ENCODE data around the gene CBL.

The CBL gene

GRCh38 chr11:119158467-119158866 is 47.7 kb upstream of the CBL start:
- Histone ChIP-seq H2AFZ (ENCODE audit: low read length) (no peak overlapping the region), H3K4me3 (ENCODE audit: low read length, poor library complexity, severe bottlenecking) (no peak overlapping the region), H3K36me3 (ENCODE audit: insufficient read depth, low read length) (no peaks in the 10 kb centered on the region), H4K20me1 (ENCODE audit: insufficient read depth, low read length, poor library complexity, severe bottlenecking) (no peaks in the 10 kb centered on the region), H3K27me3 (ENCODE audit: insufficient read depth, low read length, poor library complexity, severe bottlenecking) (no peaks in the 10 kb centered on the region), H3K4me2 (ENCODE audit: low read depth, low read length, poor library complexity, severe bottlenecking) (no peak overlapping the region), H3K79me2 (ENCODE audit: insufficient read depth, low read length) (no peaks in the 10 kb centered on the region), H3K9me3 (ENCODE audit: insufficient read depth, low read depth, low read length) (no peaks in the 10 kb centered on the region), H3F3A (ENCODE audit: low read depth) (no peaks in the 10 kb centered on the region), H3K9ac (ENCODE audit: low read depth, low read length, poor library complexity, severe bottlenecking) (no peak overlapping the region), H3K4me1 (ENCODE audit: insufficient read depth, low read length, poor library complexity, severe bottlenecking) (peaks cover 5% of the 10 kb centered on the region), H3K9me2 (replicated peaks; ENCODE audit: low read depth, low read length) (no peaks in the 10 kb centered on the region)
- TF ChIP-seq CTCF (conservative IDR thresholded peaks at IDR 0.05; ENCODE audit: low read length) (no peak), EZH2phosphoT487 (IDR thresholded peaks at IDR 0.05; ENCODE audit: borderline replicate concordance) (no peak)

GRCh38 chr11:119160151-119160550 is 46.0 kb upstream of the CBL start:
- no peaks in the 10 kb centered on the region for H3K9me2 ChIP-seq (replicated peaks; ENCODE audit: low read depth, low read length)
- H3K27me3 ChIP-seq (ENCODE audit: insufficient read depth, low read length, poor library complexity, severe bottlenecking): no peaks in the 10 kb centered on the region
- H4K20me1 ChIP-seq (ENCODE audit: insufficient read depth, low read length, poor library complexity, severe bottlenecking): no peaks in the 10 kb centered on the region
- peaks cover 5% of the 10 kb centered on the region for H3K4me1 ChIP-seq (ENCODE audit: insufficient read depth, low read length, poor library complexity, severe bottlenecking)
- H3K4me2 ChIP-seq (ENCODE audit: low read depth, low read length, poor library complexity, severe bottlenecking): no peak overlapping the region
- TF ChIP-seq CTCF (conservative IDR thresholded peaks at IDR 0.05; ENCODE audit: low read length) (no peak), EZH2phosphoT487 (IDR thresholded peaks at IDR 0.05; ENCODE audit: borderline replicate concordance) (no peak)
- no peaks in the 10 kb centered on the region for H3F3A ChIP-seq (ENCODE audit: low read depth)
- H3K9ac ChIP-seq (ENCODE audit: low read depth, low read length, poor library complexity, severe bottlenecking): no peak overlapping the region
- H3K4me3 ChIP-seq (ENCODE audit: low read length, poor library complexity, severe bottlenecking): no peak overlapping the region
- no peaks in the 10 kb centered on the region for H3K36me3 ChIP-seq (ENCODE audit: insufficient read depth, low read length)
- no peaks in the 10 kb centered on the region for H3K79me2 ChIP-seq (ENCODE audit: insufficient read depth, low read length)
- no peaks in the 10 kb centered on the region for H3K9me3 ChIP-seq (ENCODE audit: insufficient read depth, low read depth, low read length)
- H2AFZ ChIP-seq (ENCODE audit: low read length): no peak overlapping the region

- no peak overlapping the region for H2AFZ ChIP-seq (ENCODE audit: low read length)
- H3K27me3 ChIP-seq (ENCODE audit: insufficient read depth, low read length, poor library complexity, severe bottlenecking): no peaks in the 10 kb centered on the region
- no peaks in the 10 kb centered on the region for H3K36me3 ChIP-seq (ENCODE audit: insufficient read depth, low read length)
- H3F3A ChIP-seq (ENCODE audit: low read depth): no peaks in the 10 kb centered on the region
- H3K4me2 ChIP-seq (ENCODE audit: low read depth, low read length, poor library complexity, severe bottlenecking): no peak overlapping the region
- no peak overlapping the region for H3K9ac ChIP-seq (ENCODE audit: low read depth, low read length, poor library complexity, severe bottlenecking)
- no peak overlapping the region for H3K4me3 ChIP-seq (ENCODE audit: low read length, poor library complexity, severe bottlenecking)
- no peaks in the 10 kb centered on the region for H3K9me3 ChIP-seq (ENCODE audit: insufficient read depth, low read depth, low read length)
- no peaks in the 10 kb centered on the region for H3K9me2 ChIP-seq (replicated peaks; ENCODE audit: low read depth, low read length)
- H3K4me1 ChIP-seq (ENCODE audit: insufficient read depth, low read length, poor library complexity, severe bottlenecking): no peaks in the 10 kb centered on the region
- no peaks in the 10 kb centered on the region for H3K79me2 ChIP-seq (ENCODE audit: insufficient read depth, low read length)
- TF ChIP-seq EZH2phosphoT487 (IDR thresholded peaks at IDR 0.05; ENCODE audit: borderline replicate concordance): no peak
- TF ChIP-seq CTCF (conservative IDR thresholded peaks at IDR 0.05; ENCODE audit: low read length): no peak
- no peaks in the 10 kb centered on the region for H4K20me1 ChIP-seq (ENCODE audit: insufficient read depth, low read length, poor library complexity, severe bottlenecking)
Measured at GRCh38 chr11:119161871-119162270, 44.3 kb upstream of the CBL start.
